BJ (cell line): ENCODE data around the gene SPEM3. TPM values are rescaled to one million over a fixed set of nuclear protein-coding genes. Genes with fewer than 3 reads are reported as not detected.

ENCODE experiments used
- CTCF ChIA-PET: fragments of 350-600 bp; formaldehyde crosslinking; extraction: SDS; loops from one replicate; lab custom pipeline; 2021; ENCODE audit warnings: antibody characterized with exemption, inconsistent platforms; lab: Yijun Ruan, JAX
- POLR2A ChIA-PET: fragments of 300-600 bp; sonication (Branson Sonifier 250); formaldehyde crosslinking; extraction: SDS; loops from one replicate; lab custom pipeline; 2021; ENCODE audit warnings: antibody characterized with exemption; lab: Charles Lee
- DNase-seq: peaks from one replicate; pipeline ENCODE4 v3.0.0-alpha.2; 2011; ENCODE audit warnings: low read depth
- H3K27me3 ChIP-seq: 2 replicates; pipeline ENCODE4 v1.6.0; 2011; ENCODE audit warnings: low read length; ENCODE audit not compliant: control insufficient read depth, insufficient read depth
- H3K36me3 ChIP-seq: 2 replicates; pipeline ENCODE4 v1.5.1; 2011; ENCODE audit warnings: low read length; ENCODE audit not compliant: control insufficient read depth, insufficient read depth
- H3K4me3 ChIP-seq: 2 replicates; pipeline ENCODE4 v1.5.1; 2011; ENCODE audit warnings: low read depth, mild to moderate bottlenecking, control low read depth, low read length
- polyA plus RNA-seq: library from polyadenylated mRNA; depleted of rRNA; stranded (reverse); fragments of >200 nt; gene quantifications from 2 replicates; pipeline ENCODE4 v1.2.3, GENCODE V29; 2011
- TF ChIP-seq, protein P1 (sequence below): IDR thresholded peaks from 2 replicates; pipeline ENCODE4 v1.5.1; 2011; ENCODE audit warnings: low read depth, mild to moderate bottlenecking, control low read depth, inconsistent platforms, low read length, moderate library complexity; ENCODE audit not compliant: insufficient read depth

SPEM3 gene
- polyA plus RNA-seq, 1 experiment, result not detected

- H3K27me3 ChIP-seq, result no peaks in the 10 kb centered on the region
- no peak overlapping the region for H3K4me3 ChIP-seq
- ChIA-PET POLR2A (no interaction called here), CTCF (interaction anchor here (1.0 kb wide), 1 partner anchor 9 kb away, joined by 5 read pairs; no protein-coding TSS in a partner anchor)
- no peak for DNase-seq
- no peaks in the 10 kb centered on the region for H3K36me3 ChIP-seq
- TF ChIP-seq, protein P1, sequence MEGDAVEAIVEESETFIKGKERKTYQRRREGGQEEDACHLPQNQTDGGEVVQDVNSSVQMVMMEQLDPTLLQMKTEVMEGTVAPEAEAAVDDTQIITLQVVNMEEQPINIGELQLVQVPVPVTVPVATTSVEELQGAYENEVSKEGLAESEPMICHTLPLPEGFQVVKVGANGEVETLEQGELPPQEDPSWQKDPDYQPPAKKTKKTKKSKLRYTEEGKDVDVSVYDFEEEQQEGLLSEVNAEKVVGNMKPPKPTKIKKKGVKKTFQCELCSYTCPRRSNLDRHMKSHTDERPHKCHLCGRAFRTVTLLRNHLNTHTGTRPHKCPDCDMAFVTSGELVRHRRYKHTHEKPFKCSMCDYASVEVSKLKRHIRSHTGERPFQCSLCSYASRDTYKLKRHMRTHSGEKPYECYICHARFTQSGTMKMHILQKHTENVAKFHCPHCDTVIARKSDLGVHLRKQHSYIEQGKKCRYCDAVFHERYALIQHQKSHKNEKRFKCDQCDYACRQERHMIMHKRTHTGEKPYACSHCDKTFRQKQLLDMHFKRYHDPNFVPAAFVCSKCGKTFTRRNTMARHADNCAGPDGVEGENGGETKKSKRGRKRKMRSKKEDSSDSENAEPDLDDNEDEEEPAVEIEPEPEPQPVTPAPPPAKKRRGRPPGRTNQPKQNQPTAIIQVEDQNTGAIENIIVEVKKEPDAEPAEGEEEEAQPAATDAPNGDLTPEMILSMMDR, result no peak
These were observed 1.7 kb upstream of the SPEM3 start for GRCh38 chr17:7426896-7427489.

- no peak for DNase-seq
- ChIA-PET CTCF (interaction anchor here (1.0 kb wide), 1 partner anchor 9 kb away, joined by 5 read pairs; no protein-coding TSS in a partner anchor), POLR2A (no interaction called here)
- no peak overlapping the region for H3K4me3 ChIP-seq
- H3K27me3 ChIP-seq, result no peaks in the 10 kb centered on the region
- TF ChIP-seq, protein P1, result no peak
- H3K36me3 ChIP-seq, result no peaks in the 10 kb centered on the region
These were observed 1.1 kb upstream of the SPEM3 start for GRCh38 chr17:7427549-7427948.

GRCh38 chr17:7429722-7430121 lies 1.1 kb downstream of the SPEM3 start:
- ChIA-PET CTCF (interaction anchor here (0.8 to 1.2 kb wide), 2 partner anchors 9 to 46 kb away, joined by 3 read pairs; no protein-coding TSS in a partner anchor), POLR2A (no interaction called here)
- no peak for DNase-seq
- no peaks in the 10 kb centered on the region for H3K36me3 ChIP-seq
- no peaks in the 10 kb centered on the region for H3K27me3 ChIP-seq
- TF ChIP-seq, protein P1, result no peak
- H3K4me3 ChIP-seq, result no peak overlapping the region

GRCh38 chr17:7431231-7431630 lies 2.6 kb downstream of the SPEM3 start:
- no peak for DNase-seq
- no peaks in the 10 kb centered on the region for H3K36me3 ChIP-seq
- no peaks in the 10 kb centered on the region for H3K27me3 ChIP-seq
- ChIA-PET CTCF (interaction anchor here (1.4 kb wide), 1 partner anchor 130 kb away, joined by 5 read pairs; no protein-coding TSS in a partner anchor), POLR2A (interaction anchor here (0.6 kb wide), 1 partner anchor 27 kb away, joined by 11 read pairs; the partner anchor contains the start of gene TMEM256)
- H3K4me3 ChIP-seq, result no peak overlapping the region
- TF ChIP-seq, protein P1, result no peak

DNA sequence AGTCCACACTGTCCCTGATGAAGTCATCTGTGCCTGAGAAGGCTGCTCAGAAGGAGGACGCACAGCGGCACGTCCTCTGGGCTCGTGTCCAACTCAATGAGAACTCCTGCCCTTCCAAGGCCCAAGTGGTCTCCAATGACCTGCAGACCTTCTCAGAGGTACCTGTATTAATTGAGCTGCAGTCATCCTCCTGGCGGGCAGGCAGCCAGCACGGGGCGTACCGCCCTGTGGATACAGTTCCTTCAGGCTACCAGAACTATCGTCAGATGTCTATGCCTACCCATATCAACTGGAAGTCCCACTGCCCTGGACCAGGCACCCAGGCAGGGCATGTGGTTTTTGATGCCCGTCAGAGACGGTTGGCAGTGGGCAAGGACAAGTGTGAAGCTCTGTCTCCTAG lies 3.6 kb downstream of the SPEM3 start:
- Histone ChIP-seq H3K4me3 (no peak overlapping the region), H3K27me3 (no peaks in the 10 kb centered on the region), H3K36me3 (no peaks in the 10 kb centered on the region)
- ChIA-PET POLR2A (no interaction called here), CTCF (interaction anchor here (0.6 to 1.4 kb wide), 2 partner anchors 34 to 128 kb away, joined by 3 to 5 read pairs; no protein-coding TSS in a partner anchor)
- TF ChIP-seq, protein P1, result no peak
- DNase-seq, result no peak
